IMR-90 (cell line): ENCODE results near the gene NKTR. TPM values are rescaled to one million over a fixed set of nuclear protein-coding genes. Genes with fewer than 3 reads are reported as not detected.

Experiments
- ATAC-seq: fragments of 200-7000 bp; cut with Tn5 transposase; 2 replicates; pipeline ENCODE4 v1.9.1; 2020; ENCODE audit warnings: low read depth, mild to moderate bottlenecking, moderate library complexity
- BruUV-seq: library from RNA; stranded (reverse); fragments of 400-500 nt; replicated peaks from 2 replicates; lab custom pipeline; 2021; lab: Mats Ljungman, UMichigan
- CTCF ChIA-PET: fragments of 300-600 bp; formaldehyde crosslinking; extraction: SDS; loops from one replicate; lab custom pipeline; 2021; ENCODE audit warnings: antibody characterized with exemption; lab: Yijun Ruan, JAX
- POLR2A ChIA-PET: fragments of 300-600 bp; sonication (Branson Sonifier 250); formaldehyde crosslinking; loops from one replicate; lab custom pipeline; 2022; ENCODE audit warnings: antibody characterized with exemption; ENCODE audit not compliant: unreplicated experiment; lab: Charles Lee
- DNase-seq: peaks from one replicate; pipeline ENCODE4 v3.0.0; 2013
- H2AFZ ChIP-seq: replicated peaks from 2 replicates; pipeline ENCODE3; 2013; ENCODE audit warnings: low read length, mild to moderate bottlenecking; ENCODE audit not compliant: poor library complexity
- H2AK5ac ChIP-seq: 2 replicates; pipeline ENCODE4 v1.6.1; 2013; ENCODE audit warnings: low read depth, low read length, inconsistent platforms
- H2AK9ac ChIP-seq: replicated peaks from 2 replicates; pipeline ENCODE3; 2013; ENCODE audit warnings: mild to moderate bottlenecking, low read depth, low read length, moderate library complexity; ENCODE audit not compliant: poor library complexity
- H2BK120ac ChIP-seq: 2 replicates; pipeline ENCODE4 v1.6.1; 2013; ENCODE audit warnings: low read depth, low read length, inconsistent platforms
- H2BK15ac ChIP-seq: 3 replicates; pipeline ENCODE4 v1.6.1; 2013; ENCODE audit warnings: low read depth, low read length, inconsistent platforms
- H2BK20ac ChIP-seq: 2 replicates; pipeline ENCODE4 v1.6.1; 2013; ENCODE audit warnings: low read depth, mild to moderate bottlenecking, inconsistent platforms, low read length, moderate library complexity
- H2BK5ac ChIP-seq: 2 replicates; pipeline ENCODE4 v1.6.1; 2013; ENCODE audit warnings: mild to moderate bottlenecking, low read depth, low read length, inconsistent platforms; ENCODE audit not compliant: poor library complexity, severe bottlenecking
- H3K14ac ChIP-seq: replicated peaks from 2 replicates; pipeline ENCODE4 v1.6.1; 2013; ENCODE audit warnings: low read depth, low read length, inconsistent platforms
- H3K18ac ChIP-seq: 2 replicates; pipeline ENCODE4 v1.6.1; 2013; ENCODE audit warnings: low read depth, low read length, control low read depth
- H3K23ac ChIP-seq: 2 replicates; pipeline ENCODE4 v1.6.1; 2013; ENCODE audit warnings: low read depth, low read length, inconsistent platforms
- H3K27ac ChIP-seq: 2 replicates; pipeline ENCODE4 v1.5.1; 2013; ENCODE audit warnings: mild to moderate bottlenecking, control low read depth, low read length; ENCODE audit not compliant: insufficient read depth
- H3K27me3 ChIP-seq: 2 replicates; pipeline ENCODE4 v1.6.1; 2013; ENCODE audit warnings: low read length; ENCODE audit not compliant: control insufficient read depth, insufficient read depth
- H3K36me3 ChIP-seq: 2 replicates; pipeline ENCODE4 v1.6.1; 2013; ENCODE audit warnings: low read length, mixed read lengths; ENCODE audit not compliant: control insufficient read depth, insufficient read depth
- H3K4ac ChIP-seq: 2 replicates; pipeline ENCODE4 v1.6.1; 2013; ENCODE audit warnings: low read depth, low read length, inconsistent platforms
- H3K4me1 ChIP-seq: 2 replicates; pipeline ENCODE4 v1.6.1; 2013; ENCODE audit warnings: low read length, mixed read lengths; ENCODE audit not compliant: control insufficient read depth, insufficient read depth
- H3K4me2 ChIP-seq: 2 replicates; pipeline ENCODE4 v1.6.1; 2013; ENCODE audit warnings: low read depth, mild to moderate bottlenecking, control low read depth, low read length, moderate library complexity
- H3K4me3 ChIP-seq: 2 replicates; pipeline ENCODE4 v1.5.1; 2013; ENCODE audit warnings: low read depth, mild to moderate bottlenecking, control low read depth, low read length, moderate library complexity; ENCODE audit not compliant: insufficient read depth
- H3K56ac ChIP-seq: 2 replicates; pipeline ENCODE4 v1.6.1; 2013; ENCODE audit warnings: low read length, inconsistent platforms; ENCODE audit not compliant: insufficient read depth; ENCODE audit errors: extremely low read depth
- H3K79me1 ChIP-seq, 2 experiments: 2 replicates each; pipeline ENCODE4 v1.6.1; 2013; ENCODE audit warnings: low read length in 2 of 2, inconsistent platforms in 1 of 2, low read depth in 1 of 2
- H3K9ac ChIP-seq: 2 replicates; pipeline ENCODE4 v1.6.1; 2013; ENCODE audit warnings: low read depth, low read length, control low read depth
- H3K9me1 ChIP-seq: 2 replicates; pipeline ENCODE4 v1.6.1; 2013; ENCODE audit warnings: low read length, inconsistent platforms; ENCODE audit not compliant: insufficient read depth
- H3K9me3 ChIP-seq: 2 replicates; pipeline ENCODE4 v1.6.1; 2013; ENCODE audit warnings: low read length; ENCODE audit not compliant: control insufficient read depth, insufficient read depth
- H4K20me1 ChIP-seq: 2 replicates; pipeline ENCODE4 v1.6.1; 2013; ENCODE audit warnings: low read length, inconsistent platforms; ENCODE audit not compliant: insufficient read depth
- H4K5ac ChIP-seq: 2 replicates; pipeline ENCODE4 v1.6.1; 2013; ENCODE audit warnings: mild to moderate bottlenecking, low read depth, low read length, control low read depth
- H4K8ac ChIP-seq, 2 experiments: 2 replicates each; pipeline ENCODE4 v1.6.1; 2013; ENCODE audit warnings: low read depth in 2 of 2, low read length in 2 of 2, control low read depth in 1 of 2, inconsistent platforms in 1 of 2
- H4K91ac ChIP-seq: 2 replicates; pipeline ENCODE4 v1.6.1; 2013; ENCODE audit warnings: low read depth, low read length, inconsistent platforms; ENCODE audit not compliant: insufficient read depth
- BHLHE40 ChIP-seq: fragments of 150-350 bp; IDR thresholded peaks from 2 replicates; pipeline ENCODE4 v1.6.1; 2016; ENCODE audit warnings: mild to moderate bottlenecking, low read depth, low read length
- CEBPB ChIP-seq: IDR thresholded peaks from 2 replicates; pipeline ENCODE4 v1.6.1; 2012; ENCODE audit warnings: low read depth, low read length, improper control_type of control experiment
- CHD1 ChIP-seq: IDR thresholded peaks from 2 replicates; pipeline ENCODE4 v1.6.1; 2012; ENCODE audit warnings: low read depth, low read length, improper control_type of control experiment
- CTCF ChIP-seq: conservative IDR thresholded peaks from 2 replicates; pipeline ENCODE4 v1.5.1; 2012; ENCODE audit warnings: mild to moderate bottlenecking, low read depth, low read length, improper control_type of control experiment
- ELK1 ChIP-seq: fragments of 150-350 bp; IDR thresholded peaks from 2 replicates; pipeline ENCODE4 v1.6.1; 2016; ENCODE audit warnings: low read depth, mild to moderate bottlenecking, low read length, moderate library complexity, borderline replicate concordance
- FOS ChIP-seq: fragments of 150-350 bp; IDR thresholded peaks from 2 replicates; pipeline ENCODE4 v1.6.1; 2016; ENCODE audit warnings: low read depth, low read length
- MAFK ChIP-seq: IDR thresholded peaks from 2 replicates; pipeline ENCODE4 v1.6.1; 2012; ENCODE audit warnings: low read depth, low read length, improper control_type of control experiment
- MAZ ChIP-seq: IDR thresholded peaks from 2 replicates; pipeline ENCODE4 v1.6.1; 2012; ENCODE audit warnings: low read depth, mild to moderate bottlenecking, low read length, improper control_type of control experiment, moderate library complexity, borderline replicate concordance
- MXI1 ChIP-seq: IDR thresholded peaks from 2 replicates; pipeline ENCODE4 v1.6.1; 2012; ENCODE audit warnings: low read depth, mild to moderate bottlenecking, low read length, moderate library complexity, borderline replicate concordance
- NFE2L2 ChIP-seq: fragments of 150-350 bp; IDR thresholded peaks from 2 replicates; pipeline ENCODE4 v1.6.1; 2016; ENCODE audit warnings: low read depth, mild to moderate bottlenecking, low read length
- POLR2A ChIP-seq: IDR thresholded peaks from 2 replicates; pipeline ENCODE4 v1.6.1; 2012; ENCODE audit warnings: mild to moderate bottlenecking, low read depth, low read length
- RAD21 ChIP-seq: IDR thresholded peaks from 2 replicates; pipeline ENCODE4 v1.6.1; 2012; ENCODE audit warnings: low read length, improper control_type of control experiment
- RCOR1 ChIP-seq: IDR thresholded peaks from 2 replicates; pipeline ENCODE4 v1.6.1; 2012; ENCODE audit warnings: mild to moderate bottlenecking, low read length, improper control_type of control experiment; ENCODE audit not compliant: insufficient replicate concordance
- RFX5 ChIP-seq: IDR thresholded peaks from 2 replicates; pipeline ENCODE4 v1.8.0; 2012; ENCODE audit warnings: low read depth, mild to moderate bottlenecking, low read length, moderate library complexity
- SMC3 ChIP-seq: fragments of 150-350 bp; IDR thresholded peaks from 2 replicates; pipeline ENCODE4 v1.6.1; 2016; ENCODE audit warnings: low read depth, mild to moderate bottlenecking, antibody characterized with exemption, low read length, moderate library complexity
- WGBS, 2 experiments: methylation state at CpG; one replicate each; pipeline versions ENCODE4 v1.1.5 to v1.1.7; 2013; ENCODE audit warnings: missing lambda C conversion rate in 2 of 2; ENCODE audit not compliant: insufficient read length in 1 of 2; ENCODE audit errors: extremely low coverage in 2 of 2; 5-methylcytosine and 5-hydroxymethylcytosine counted together
- dilution Hi-C: fragments of 300-500 bp; cut with HindIII; formaldehyde crosslinking; loops from one replicate; pipeline ENCODE4 v1.14.3; 2018; ENCODE audit warnings: low sequenced_read_pairs; ENCODE audit not compliant: unreplicated experiment
- in situ Hi-C: fragments of 300-500 bp; cut with MboI; formaldehyde crosslinking; loops from 3 replicates; pipeline ENCODE4 v1.14.3; 2019; ENCODE audit warnings: low sequenced_read_pairs, inconsistent platforms, mixed read lengths
- intact Hi-C: fragments of 100-400 bp; cut with micrococcal nuclease; formaldehyde crosslinking; loops from 2 replicates; pipeline ENCODE4 v1.10.0; 2022
- polyA plus RNA-seq, 3 experiments: library from polyadenylated mRNA; depleted of rRNA; stranded (reverse); fragments of >200 nt; gene quantifications; 2 replicates each; pipeline ENCODE4 v1.2.3, GENCODE V29; 2012; ENCODE audit warnings: low replicate concordance in 1 of 3
- total RNA-seq: library from RNA; depleted of rRNA; stranded (reverse); fragments of >200 nt; gene quantifications from 2 replicates; pipeline ENCODE4 v1.2.3, GENCODE V29; 2012

Gene NKTR
- total and polyA plus RNA-seq, 2 of the 4 experiments (the other 2 are of a cell fraction) = 24.0 to 30.7 TPM

- H3K18ac ChIP-seq = no peak overlapping the region
- H3K23ac ChIP-seq = no peak overlapping the region
- no peak overlapping the region for H4K5ac ChIP-seq
- ATAC-seq (no peak), DNase-seq (no peak)
- H2AK5ac ChIP-seq = no peak overlapping the region
- no TSS peak for BruUV-seq
- H3K9me3 ChIP-seq = no peaks in the 10 kb centered on the region
- H3K4ac ChIP-seq = no peak overlapping the region
- dilution Hi-C loops (no loop called here), intact Hi-C loops (no loop called here), in situ Hi-C loops (no loop called here)
- H3K36me3 ChIP-seq = no peaks in the 10 kb centered on the region
- no peak overlapping the region for H3K56ac ChIP-seq
- CTCF ChIA-PET = no interaction called here
- H2BK5ac ChIP-seq = no peak overlapping the region
- no peak overlapping the region for H2BK120ac ChIP-seq
- peaks cover 55% of the 10 kb centered on the region for H3K27me3 ChIP-seq
- H3K9ac ChIP-seq = no peak overlapping the region
- POLR2A ChIA-PET = no interaction called here
- H3K4me1 ChIP-seq = no peaks in the 10 kb centered on the region
- no peak overlapping the region for H4K91ac ChIP-seq
- H3K14ac ChIP-seq = no peak overlapping the region
- H2BK20ac ChIP-seq = no peak overlapping the region
- H3K79me1 ChIP-seq = no peaks in the 10 kb centered on the region
- no peak overlapping the region for H4K8ac ChIP-seq
- H3K27ac ChIP-seq = no peak overlapping the region
- no peaks in the 10 kb centered on the region; the same call in 1 of the 2 replicates for H4K20me1 ChIP-seq
- WGBS, 2 experiments = 53% methylated on average over 9 of the region's 19 CpGs; no CpG with 5 or more reads in 1 of the 2 experiments
- H2AK9ac ChIP-seq = peak overlapping the region; percentile 20
- no peaks in the 10 kb centered on the region; the same call in 1 of the 2 replicates for H3K9me1 ChIP-seq
- H2BK15ac ChIP-seq = no peak overlapping the region
- no peak overlapping the region for H3K4me2 ChIP-seq
- H3K4me3 ChIP-seq = no peak overlapping the region
- peak overlapping the region; percentile 9 for H2AFZ ChIP-seq
- TF ChIP-seq RAD21 (no peak), NFE2L2 (no peak), FOS (no peak), CEBPB (no peak), MXI1 (no peak), RCOR1 (no peak), CTCF (no peak), CHD1 (no peak), BHLHE40 (no peak), MAZ (no peak), RFX5 (no peak), SMC3 (no peak), POLR2A (no peak), MAFK (no peak), ELK1 (no peak)
Measured at GRCh38 chr3:42696356-42697288, 96.1 kb downstream of the NKTR start.
